Measurements from ENCODE around the gene GABBR1. TPM values are rescaled to one million over a fixed set of nuclear protein-coding genes. Genes with fewer than 3 reads are reported as not detected.

GABBR1 gene
- polyA plus RNA-seq, 1 of the 3 experiments (the other 2 are of a cell fraction): 26.8 TPM

GRCh38 chr6:29528988-29529560, 103.9 kb downstream of the GABBR1 start:
- H3K4me2 ChIP-seq: no peak overlapping the region
- no peak overlapping the region for H3K4me3 ChIP-seq (ENCODE audit: low read depth in 2 of 2, low read length in 1 of 2)
- no peak for TF ChIP-seq RXRA (IDR thresholded peaks at IDR 0.05; ENCODE audit: borderline replicate concordance, low read depth)
- no peak for TF ChIP-seq JUND (IDR thresholded peaks at IDR 0.05)
- TF ChIP-seq SIN3A (IDR thresholded peaks at IDR 0.05; ENCODE audit: borderline replicate concordance, low read depth, low read length): no peak
- TF ChIP-seq CTCF (IDR thresholded peaks at IDR 0.05): no peak
- no peak for TF ChIP-seq FOSL2 (IDR thresholded peaks at IDR 0.05; ENCODE audit: borderline replicate concordance, low read depth)
- no peak for TF ChIP-seq RAD21 (IDR thresholded peaks at IDR 0.05; ENCODE audit: low read length)
- no peak for TF ChIP-seq CHD2 (IDR thresholded peaks at IDR 0.05; ENCODE audit: low read length, partially characterized antibody)
- no peak for TF ChIP-seq ZBTB33 (IDR thresholded peaks at IDR 0.05; ENCODE audit: borderline replicate concordance, low read depth)
- TF ChIP-seq PBX3 (IDR thresholded peaks at IDR 0.05): no peak
- no peak for TF ChIP-seq TCF12 (IDR thresholded peaks at IDR 0.05)
- no peak for TF ChIP-seq EP300 (IDR thresholded peaks at IDR 0.05; ENCODE audit: borderline replicate concordance in 1 of 2, low read depth in 1 of 2, low read length in 1 of 2)
- no peak for TF ChIP-seq RFX5 (IDR thresholded peaks at IDR 0.05; ENCODE audit: low read length)
- TF ChIP-seq MXI1 (IDR thresholded peaks at IDR 0.05; ENCODE audit: low read depth, low read length): no peak
- TF ChIP-seq IRF3 (IDR thresholded peaks at IDR 0.05; ENCODE audit: low read depth, low read length): no peak
- no peak for TF ChIP-seq EZH2phosphoT487 (IDR thresholded peaks at IDR 0.05; ENCODE audit: borderline replicate concordance, low read depth)
- TF ChIP-seq RCOR1 (IDR thresholded peaks at IDR 0.05; ENCODE audit: low read length): no peak
- no peak for TF ChIP-seq SMC3 (IDR thresholded peaks at IDR 0.05; ENCODE audit: low read depth, low read length)
- no peak for TF ChIP-seq POLR2AphosphoS5 (IDR thresholded peaks at IDR 0.05; ENCODE audit: low read depth, low read length)
- no peak for TF ChIP-seq USF2 (IDR thresholded peaks at IDR 0.05; ENCODE audit: borderline replicate concordance, low read depth, low read length)
- POLR2A ChIA-PET: no interaction called here
- H3K79me2 ChIP-seq (ENCODE audit: insufficient read depth): no peaks in the 10 kb centered on the region
- DNase-seq: no peak
- H3K27ac ChIP-seq (ENCODE audit: low read depth in 2 of 2, low read length in 1 of 2): no peak overlapping the region
- H3K36me3 ChIP-seq (replicated peaks in 1 of 2; ENCODE audit: control insufficient read depth in 1 of 2, insufficient read depth in 2 of 2, low read length in 1 of 2): no peaks in the 10 kb centered on the region
- H3K9me2 ChIP-seq: no peaks in the 10 kb centered on the region
- no peaks in the 10 kb centered on the region for H3K9me3 ChIP-seq
- CTCF ChIA-PET: no interaction called here
- H3K9ac ChIP-seq: no peak overlapping the region
- H4K20me1 ChIP-seq (ENCODE audit: insufficient read depth): no peaks in the 10 kb centered on the region
- no peaks in the 10 kb centered on the region for H3K4me1 ChIP-seq (ENCODE audit: control insufficient read depth in 1 of 2, insufficient read depth in 2 of 2, low read depth in 1 of 2, low read length in 1 of 2)
- no peaks in the 10 kb centered on the region for H3F3A ChIP-seq (replicated peaks; ENCODE audit: insufficient read depth)
- peaks cover 38% of the 10 kb centered on the region; the same call in 1 of the 2 replicates for H3K27me3 ChIP-seq (ENCODE audit: insufficient read depth)
- no peak overlapping the region for H2AFZ ChIP-seq (ENCODE audit: low read depth)
- WGBS (ENCODE audit: low lambda C conversion rate): 0% methylated on average over 2 of the region's 2 CpGs
